Ishikawa (cell line): ENCODE results near the gene RETREG1.

Experiments
- CREB1 ChIP-seq: IDR thresholded peaks from 2 replicates; pipeline ENCODE4 v1.6.1; 2012; ENCODE audit warnings: low read depth
- EGR1 ChIP-seq: IDR thresholded peaks from 2 replicates; pipeline ENCODE4 v1.6.1; 2012
- EP300 ChIP-seq: IDR thresholded peaks from 2 replicates; pipeline ENCODE4 v1.6.1; 2012; ENCODE audit warnings: borderline replicate concordance
- RAD21 ChIP-seq: IDR thresholded peaks from 2 replicates; pipeline ENCODE4 v1.6.1; 2012; ENCODE audit warnings: low read depth
- TEAD4 ChIP-seq: IDR thresholded peaks from 2 replicates; pipeline ENCODE4 v1.6.1; 2012
- YY1 ChIP-seq: IDR thresholded peaks from 2 replicates; pipeline ENCODE4 v1.6.1; 2012; ENCODE audit warnings: low read depth
- TF ChIP-seq, protein P1 (sequence below): IDR thresholded peaks from 2 replicates; pipeline ENCODE4 v1.6.1; 2012
- TF ChIP-seq, protein P2 (sequence below): IDR thresholded peaks from 2 replicates; pipeline ENCODE4 v1.6.1; 2012; ENCODE audit warnings: low read depth, mild to moderate bottlenecking

DNA sequence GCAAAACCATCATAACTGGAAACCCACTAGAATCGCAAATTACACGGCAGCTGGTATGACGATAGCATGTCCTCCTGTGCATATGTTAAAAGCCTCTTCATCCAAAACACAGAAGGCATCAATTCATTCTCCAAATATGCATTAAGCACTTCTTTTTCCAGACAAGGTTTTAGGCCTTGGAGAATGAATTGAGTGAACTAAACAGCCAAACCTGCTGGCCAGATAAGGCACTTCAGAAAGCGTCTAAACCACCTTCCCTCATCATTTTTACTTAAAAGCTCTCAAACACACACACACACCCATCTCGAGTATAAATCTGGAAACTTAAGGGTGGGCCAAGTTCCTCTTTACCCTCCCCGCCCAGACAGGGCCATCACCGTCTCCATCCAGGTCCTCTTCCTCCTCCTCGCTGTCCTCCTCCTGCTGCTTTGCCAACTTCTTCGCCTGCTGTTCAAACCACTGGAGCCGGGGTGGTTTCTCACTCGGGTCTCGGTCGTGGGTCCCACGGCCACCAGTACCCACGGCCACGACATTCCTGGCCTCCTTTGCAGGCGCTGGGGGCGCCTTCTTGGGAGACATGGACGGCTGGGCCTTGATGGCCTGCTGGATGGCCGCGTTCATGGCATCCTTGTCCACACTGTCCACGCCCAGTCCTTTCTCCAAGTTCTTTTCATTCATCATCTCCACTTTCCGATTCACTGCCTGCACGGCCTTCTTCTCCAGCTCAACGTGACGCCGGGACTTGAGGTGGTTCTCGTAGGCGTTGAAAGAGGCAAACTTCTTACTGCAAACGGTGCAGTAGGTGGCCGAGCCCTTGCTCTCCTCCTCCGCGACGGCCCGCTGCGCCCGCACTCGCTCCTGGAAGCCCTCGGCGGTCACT, 151.9 kb downstream of the RETREG1 start:
- TF ChIP-seq CREB1: no peak
- no peak for TF ChIP-seq RAD21
- TF ChIP-seq, protein P1, sequence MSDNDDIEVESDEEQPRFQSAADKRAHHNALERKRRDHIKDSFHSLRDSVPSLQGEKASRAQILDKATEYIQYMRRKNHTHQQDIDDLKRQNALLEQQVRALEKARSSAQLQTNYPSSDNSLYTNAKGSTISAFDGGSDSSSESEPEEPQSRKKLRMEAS: no peak
- TF ChIP-seq EP300: no peak
- TF ChIP-seq EGR1: no peak
- TF ChIP-seq, protein P2, sequence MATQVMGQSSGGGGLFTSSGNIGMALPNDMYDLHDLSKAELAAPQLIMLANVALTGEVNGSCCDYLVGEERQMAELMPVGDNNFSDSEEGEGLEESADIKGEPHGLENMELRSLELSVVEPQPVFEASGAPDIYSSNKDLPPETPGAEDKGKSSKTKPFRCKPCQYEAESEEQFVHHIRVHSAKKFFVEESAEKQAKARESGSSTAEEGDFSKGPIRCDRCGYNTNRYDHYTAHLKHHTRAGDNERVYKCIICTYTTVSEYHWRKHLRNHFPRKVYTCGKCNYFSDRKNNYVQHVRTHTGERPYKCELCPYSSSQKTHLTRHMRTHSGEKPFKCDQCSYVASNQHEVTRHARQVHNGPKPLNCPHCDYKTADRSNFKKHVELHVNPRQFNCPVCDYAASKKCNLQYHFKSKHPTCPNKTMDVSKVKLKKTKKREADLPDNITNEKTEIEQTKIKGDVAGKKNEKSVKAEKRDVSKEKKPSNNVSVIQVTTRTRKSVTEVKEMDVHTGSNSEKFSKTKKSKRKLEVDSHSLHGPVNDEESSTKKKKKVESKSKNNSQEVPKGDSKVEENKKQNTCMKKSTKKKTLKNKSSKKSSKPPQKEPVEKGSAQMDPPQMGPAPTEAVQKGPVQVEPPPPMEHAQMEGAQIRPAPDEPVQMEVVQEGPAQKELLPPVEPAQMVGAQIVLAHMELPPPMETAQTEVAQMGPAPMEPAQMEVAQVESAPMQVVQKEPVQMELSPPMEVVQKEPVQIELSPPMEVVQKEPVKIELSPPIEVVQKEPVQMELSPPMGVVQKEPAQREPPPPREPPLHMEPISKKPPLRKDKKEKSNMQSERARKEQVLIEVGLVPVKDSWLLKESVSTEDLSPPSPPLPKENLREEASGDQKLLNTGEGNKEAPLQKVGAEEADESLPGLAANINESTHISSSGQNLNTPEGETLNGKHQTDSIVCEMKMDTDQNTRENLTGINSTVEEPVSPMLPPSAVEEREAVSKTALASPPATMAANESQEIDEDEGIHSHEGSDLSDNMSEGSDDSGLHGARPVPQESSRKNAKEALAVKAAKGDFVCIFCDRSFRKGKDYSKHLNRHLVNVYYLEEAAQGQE: no peak
- no peak for TF ChIP-seq TEAD4
- TF ChIP-seq YY1: no peak
